ENCODE data around the gene EGFR. TPM values are rescaled to one million over a fixed set of nuclear protein-coding genes. Genes with fewer than 3 reads are reported as not detected.

Gene EGFR
- total RNA-seq, 1 experiment from 2014 or later: 3.1 TPM

DNA sequence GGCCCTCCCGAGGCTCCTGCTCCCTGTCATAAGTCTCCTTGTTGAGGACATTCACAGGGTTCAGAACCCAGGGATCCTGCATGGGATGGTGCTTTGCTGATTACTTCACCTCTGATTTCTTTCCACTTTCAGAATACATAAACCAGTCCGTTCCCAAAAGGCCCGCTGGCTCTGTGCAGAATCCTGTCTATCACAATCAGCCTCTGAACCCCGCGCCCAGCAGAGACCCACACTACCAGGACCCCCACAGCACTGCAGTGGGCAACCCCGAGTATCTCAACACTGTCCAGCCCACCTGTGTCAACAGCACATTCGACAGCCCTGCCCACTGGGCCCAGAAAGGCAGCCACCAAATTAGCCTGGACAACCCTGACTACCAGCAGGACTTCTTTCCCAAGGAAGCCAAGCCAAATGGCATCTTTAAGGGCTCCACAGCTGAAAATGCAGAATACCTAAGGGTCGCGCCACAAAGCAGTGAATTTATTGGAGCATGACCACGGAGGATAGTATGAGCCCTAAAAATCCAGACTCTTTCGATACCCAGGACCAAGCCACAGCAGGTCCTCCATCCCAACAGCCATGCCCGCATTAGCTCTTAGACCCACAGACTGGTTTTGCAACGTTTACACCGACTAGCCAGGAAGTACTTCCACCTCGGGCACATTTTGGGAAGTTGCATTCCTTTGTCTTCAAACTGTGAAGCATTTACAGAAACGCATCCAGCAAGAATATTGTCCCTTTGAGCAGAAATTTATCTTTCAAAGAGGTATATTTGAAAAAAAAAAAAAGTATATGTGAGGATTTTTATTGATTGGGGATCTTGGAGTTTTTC lies 186.5 kb downstream of the EGFR start:
- no peak for DNase-seq
- H3K36me3 ChIP-seq (replicated peaks; ENCODE audit: control insufficient read depth, insufficient read depth, low read length): no peaks in the 10 kb centered on the region; the same call in 1 of the 2 replicates
- H3K4me3 ChIP-seq (ENCODE audit: insufficient read depth, low read depth, low read length): no peak overlapping the region
- no peaks in the 10 kb centered on the region for H3K27me3 ChIP-seq (ENCODE audit: control insufficient read depth, insufficient read depth, low read length)

DNA sequence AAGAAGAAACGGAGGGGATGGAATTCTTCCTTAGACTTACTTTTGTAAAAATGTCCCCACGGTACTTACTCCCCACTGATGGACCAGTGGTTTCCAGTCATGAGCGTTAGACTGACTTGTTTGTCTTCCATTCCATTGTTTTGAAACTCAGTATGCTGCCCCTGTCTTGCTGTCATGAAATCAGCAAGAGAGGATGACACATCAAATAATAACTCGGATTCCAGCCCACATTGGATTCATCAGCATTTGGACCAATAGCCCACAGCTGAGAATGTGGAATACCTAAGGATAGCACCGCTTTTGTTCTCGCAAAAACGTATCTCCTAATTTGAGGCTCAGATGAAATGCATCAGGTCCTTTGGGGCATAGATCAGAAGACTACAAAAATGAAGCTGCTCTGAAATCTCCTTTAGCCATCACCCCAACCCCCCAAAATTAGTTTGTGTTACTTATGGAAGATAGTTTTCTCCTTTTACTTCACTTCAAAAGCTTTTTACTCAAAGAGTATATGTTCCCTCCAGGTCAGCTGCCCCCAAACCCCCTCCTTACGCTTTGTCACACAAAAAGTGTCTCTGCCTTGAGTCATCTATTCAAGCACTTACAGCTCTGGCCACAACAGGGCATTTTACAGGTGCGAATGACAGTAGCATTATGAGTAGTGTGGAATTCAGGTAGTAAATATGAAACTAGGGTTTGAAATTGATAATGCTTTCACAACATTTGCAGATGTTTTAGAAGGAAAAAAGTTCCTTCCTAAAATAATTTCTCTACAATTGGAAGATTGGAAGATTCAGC lies 187.6 kb downstream of the EGFR start:
- no peak overlapping the region for H3K4me3 ChIP-seq (ENCODE audit: insufficient read depth, low read depth, low read length)
- H3K27me3 ChIP-seq (ENCODE audit: control insufficient read depth, insufficient read depth, low read length): no peaks in the 10 kb centered on the region
- no peak for DNase-seq
- no peaks in the 10 kb centered on the region; the same call in 1 of the 2 replicates for H3K36me3 ChIP-seq (replicated peaks; ENCODE audit: control insufficient read depth, insufficient read depth, low read length)

DNA sequence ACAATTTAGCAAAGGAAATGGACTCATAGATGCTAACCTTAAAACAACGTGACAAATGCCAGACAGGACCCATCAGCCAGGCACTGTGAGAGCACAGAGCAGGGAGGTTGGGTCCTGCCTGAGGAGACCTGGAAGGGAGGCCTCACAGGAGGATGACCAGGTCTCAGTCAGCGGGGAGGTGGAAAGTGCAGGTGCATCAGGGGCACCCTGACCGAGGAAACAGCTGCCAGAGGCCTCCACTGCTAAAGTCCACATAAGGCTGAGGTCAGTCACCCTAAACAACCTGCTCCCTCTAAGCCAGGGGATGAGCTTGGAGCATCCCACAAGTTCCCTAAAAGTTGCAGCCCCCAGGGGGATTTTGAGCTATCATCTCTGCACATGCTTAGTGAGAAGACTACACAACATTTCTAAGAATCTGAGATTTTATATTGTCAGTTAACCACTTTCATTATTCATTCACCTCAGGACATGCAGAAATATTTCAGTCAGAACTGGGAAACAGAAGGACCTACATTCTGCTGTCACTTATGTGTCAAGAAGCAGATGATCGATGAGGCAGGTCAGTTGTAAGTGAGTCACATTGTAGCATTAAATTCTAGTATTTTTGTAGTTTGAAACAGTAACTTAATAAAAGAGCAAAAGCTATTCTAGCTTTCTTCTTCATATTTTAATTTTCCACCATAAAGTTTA lies 188.8 kb downstream of the EGFR start:
- Histone ChIP-seq H3K36me3 (replicated peaks; ENCODE audit: control insufficient read depth, insufficient read depth, low read length) (no peaks in the 10 kb centered on the region; the same call in 1 of the 2 replicates), H3K27me3 (ENCODE audit: control insufficient read depth, insufficient read depth, low read length) (no peaks in the 10 kb centered on the region), H3K4me3 (ENCODE audit: insufficient read depth, low read depth, low read length) (no peak overlapping the region)
- no peak for DNase-seq

DNA sequence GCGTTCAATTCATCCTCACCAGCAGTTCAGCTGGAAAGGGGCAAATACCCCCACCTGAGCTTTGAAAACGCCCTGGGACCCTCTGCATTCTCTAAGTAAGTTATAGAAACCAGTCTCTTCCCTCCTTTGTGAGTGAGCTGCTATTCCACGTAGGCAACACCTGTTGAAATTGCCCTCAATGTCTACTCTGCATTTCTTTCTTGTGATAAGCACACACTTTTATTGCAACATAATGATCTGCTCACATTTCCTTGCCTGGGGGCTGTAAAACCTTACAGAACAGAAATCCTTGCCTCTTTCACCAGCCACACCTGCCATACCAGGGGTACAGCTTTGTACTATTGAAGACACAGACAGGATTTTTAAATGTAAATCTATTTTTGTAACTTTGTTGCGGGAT lies 190.5 kb downstream of the EGFR start:
- Histone ChIP-seq H3K27me3 (ENCODE audit: control insufficient read depth, insufficient read depth, low read length) (no peaks in the 10 kb centered on the region), H3K4me3 (ENCODE audit: insufficient read depth, low read depth, low read length) (no peak overlapping the region), H3K36me3 (replicated peaks; ENCODE audit: control insufficient read depth, insufficient read depth, low read length) (no peaks in the 10 kb centered on the region; the same call in 1 of the 2 replicates)
- DNase-seq: no peak

DNA sequence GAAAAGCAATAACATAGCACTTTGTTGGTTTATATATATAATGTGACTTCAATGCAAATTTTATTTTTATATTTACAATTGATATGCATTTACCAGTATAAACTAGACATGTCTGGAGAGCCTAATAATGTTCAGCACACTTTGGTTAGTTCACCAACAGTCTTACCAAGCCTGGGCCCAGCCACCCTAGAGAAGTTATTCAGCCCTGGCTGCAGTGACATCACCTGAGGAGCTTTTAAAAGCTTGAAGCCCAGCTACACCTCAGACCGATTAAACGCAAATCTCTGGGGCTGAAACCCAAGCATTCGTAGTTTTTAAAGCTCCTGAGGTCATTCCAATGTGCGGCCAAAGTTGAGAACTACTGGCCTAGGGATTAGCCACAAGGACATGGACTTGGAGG lies 191.4 kb downstream of the EGFR start:
- Histone ChIP-seq H3K4me3 (ENCODE audit: insufficient read depth, low read depth, low read length) (no peak overlapping the region), H3K27me3 (ENCODE audit: control insufficient read depth, insufficient read depth, low read length) (no peaks in the 10 kb centered on the region), H3K36me3 (replicated peaks; ENCODE audit: control insufficient read depth, insufficient read depth, low read length) (no peaks in the 10 kb centered on the region; the same call in 1 of the 2 replicates)
- DNase-seq: no peak

DNA sequence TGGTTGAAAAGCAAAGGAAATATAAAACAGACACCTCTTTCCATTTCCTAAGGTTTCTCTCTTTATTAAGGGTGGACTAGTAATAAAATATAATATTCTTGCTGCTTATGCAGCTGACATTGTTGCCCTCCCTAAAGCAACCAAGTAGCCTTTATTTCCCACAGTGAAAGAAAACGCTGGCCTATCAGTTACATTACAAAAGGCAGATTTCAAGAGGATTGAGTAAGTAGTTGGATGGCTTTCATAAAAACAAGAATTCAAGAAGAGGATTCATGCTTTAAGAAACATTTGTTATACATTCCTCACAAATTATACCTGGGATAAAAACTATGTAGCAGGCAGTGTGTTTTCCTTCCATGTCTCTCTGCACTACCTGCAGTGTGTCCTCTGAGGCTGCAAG lies 191.9 kb downstream of the EGFR start:
- Histone ChIP-seq H3K4me3 (ENCODE audit: insufficient read depth, low read depth, low read length) (no peak overlapping the region), H3K36me3 (replicated peaks; ENCODE audit: control insufficient read depth, insufficient read depth, low read length) (no peaks in the 10 kb centered on the region; the same call in 1 of the 2 replicates), H3K27me3 (ENCODE audit: control insufficient read depth, insufficient read depth, low read length) (no peaks in the 10 kb centered on the region)
- no peak for DNase-seq

DNA sequence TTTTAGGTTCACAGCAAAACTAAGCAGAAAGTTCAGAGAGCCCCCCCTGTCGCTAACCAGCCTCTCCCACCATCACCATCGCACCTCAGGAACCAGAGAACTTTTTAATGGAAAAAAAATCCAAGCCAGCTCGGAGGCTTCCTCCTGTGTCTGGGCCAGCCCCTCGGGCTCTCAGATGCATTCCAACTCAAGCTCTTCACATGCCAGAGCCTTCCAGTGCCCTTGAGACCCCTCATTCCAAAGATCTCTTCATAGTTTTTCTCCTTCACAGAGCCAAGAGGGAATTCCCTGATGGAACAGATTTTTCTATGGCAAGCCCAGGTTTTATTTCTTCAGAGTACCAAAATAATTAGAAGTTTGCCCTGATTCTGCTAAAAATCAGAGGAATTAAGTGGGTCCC lies 192.9 kb downstream of the EGFR start:
- Histone ChIP-seq H3K27me3 (ENCODE audit: control insufficient read depth, insufficient read depth, low read length) (no peaks in the 10 kb centered on the region), H3K4me3 (ENCODE audit: insufficient read depth, low read depth, low read length) (no peak overlapping the region), H3K36me3 (replicated peaks; ENCODE audit: control insufficient read depth, insufficient read depth, low read length) (no peaks in the 10 kb centered on the region)
- no peak for DNase-seq

DNA sequence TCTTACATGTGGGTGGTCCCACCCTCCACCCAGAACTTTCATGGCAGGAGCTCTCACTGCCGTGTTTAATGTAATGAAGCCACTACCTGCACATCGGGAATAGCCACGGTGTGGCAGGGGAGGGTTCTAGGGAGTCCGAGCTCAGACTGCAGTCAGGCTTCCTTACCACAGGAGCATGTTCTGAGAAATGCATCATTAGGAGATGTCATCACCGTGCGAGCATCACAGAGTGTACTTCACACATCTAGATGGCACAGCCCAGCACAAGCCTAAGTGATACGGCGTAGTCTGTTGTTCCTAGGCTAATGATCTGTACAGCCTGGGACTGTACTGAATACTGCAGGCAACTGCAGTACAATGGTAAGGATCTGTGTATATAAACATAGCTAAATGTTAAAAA lies 193.4 kb downstream of the EGFR start:
- DNase-seq: no peak
- Histone ChIP-seq H3K27me3 (ENCODE audit: control insufficient read depth, insufficient read depth, low read length) (no peaks in the 10 kb centered on the region), H3K4me3 (ENCODE audit: insufficient read depth, low read depth, low read length) (no peak overlapping the region), H3K36me3 (replicated peaks; ENCODE audit: control insufficient read depth, insufficient read depth, low read length) (no peaks in the 10 kb centered on the region)

DNA sequence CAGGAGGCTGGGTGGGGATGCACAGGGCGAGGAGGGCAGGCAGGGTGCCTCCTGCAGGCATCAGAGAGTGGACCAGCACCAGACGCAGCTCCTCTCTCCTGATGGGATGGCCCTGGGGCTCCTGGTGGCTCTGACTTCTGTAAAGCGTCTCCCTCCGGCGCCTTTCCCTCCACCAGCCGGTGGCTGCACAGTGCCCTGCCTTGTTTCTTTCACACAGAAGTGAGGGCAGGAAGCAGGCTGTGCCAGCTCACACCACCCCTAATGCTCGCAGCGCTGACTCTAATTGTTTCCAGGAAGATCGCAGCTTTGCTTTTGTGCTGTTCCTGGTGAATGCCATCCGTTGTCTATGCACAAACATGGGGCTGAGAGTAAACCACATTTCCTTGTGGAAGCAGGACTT lies 194.0 kb downstream of the EGFR start:
- no peak overlapping the region for H3K4me3 ChIP-seq (ENCODE audit: insufficient read depth, low read depth, low read length)
- H3K36me3 ChIP-seq (replicated peaks; ENCODE audit: control insufficient read depth, insufficient read depth, low read length): no peaks in the 10 kb centered on the region
- no peaks in the 10 kb centered on the region for H3K27me3 ChIP-seq (ENCODE audit: control insufficient read depth, insufficient read depth, low read length)
- no peak for DNase-seq

DNA sequence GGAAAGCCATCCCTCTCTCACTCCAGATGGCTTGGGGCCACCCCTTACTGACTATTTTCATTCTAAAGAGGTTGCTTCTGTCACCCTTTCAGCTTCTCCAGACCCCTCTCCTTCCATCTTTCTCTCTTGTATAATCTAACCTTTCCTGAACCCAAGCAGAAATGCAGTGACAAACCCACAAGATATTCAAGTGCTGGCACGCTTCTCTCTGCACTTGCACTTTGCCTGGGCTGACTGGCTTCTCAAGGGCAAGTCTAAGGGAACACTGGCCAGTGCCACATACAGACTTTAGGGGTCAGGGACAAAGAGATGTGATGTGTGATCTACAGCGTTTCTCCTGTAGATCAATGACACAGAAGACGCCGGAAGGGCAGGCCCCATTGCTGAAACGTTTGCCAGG lies 195.9 kb downstream of the EGFR start:
- no peaks in the 10 kb centered on the region for H3K36me3 ChIP-seq (replicated peaks; ENCODE audit: control insufficient read depth, insufficient read depth, low read length)
- H3K27me3 ChIP-seq (ENCODE audit: control insufficient read depth, insufficient read depth, low read length): no peaks in the 10 kb centered on the region
- DNase-seq: no peak
- H3K4me3 ChIP-seq (ENCODE audit: insufficient read depth, low read depth, low read length): no peak overlapping the region

DNA sequence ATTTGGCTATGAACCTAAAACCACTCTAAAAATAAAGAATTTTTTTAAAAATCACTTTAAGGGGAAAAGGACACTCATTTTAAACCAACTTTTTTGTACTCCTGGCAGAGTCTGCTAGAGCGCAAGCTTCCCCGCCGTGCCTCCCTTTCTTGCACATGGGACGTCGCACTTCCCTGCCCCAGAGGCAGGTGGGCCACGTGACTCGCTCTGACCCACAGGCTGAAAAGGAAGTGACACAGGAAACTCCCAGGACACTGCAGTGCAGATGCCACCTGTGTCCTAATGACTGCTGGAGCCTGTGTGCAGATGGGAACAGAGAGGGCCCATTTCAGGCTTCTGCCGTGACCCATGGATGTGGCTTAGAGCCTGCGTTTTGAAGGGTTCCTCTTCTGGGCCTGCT lies 204.2 kb downstream of the EGFR start:
- DNase-seq: no peak

DNA sequence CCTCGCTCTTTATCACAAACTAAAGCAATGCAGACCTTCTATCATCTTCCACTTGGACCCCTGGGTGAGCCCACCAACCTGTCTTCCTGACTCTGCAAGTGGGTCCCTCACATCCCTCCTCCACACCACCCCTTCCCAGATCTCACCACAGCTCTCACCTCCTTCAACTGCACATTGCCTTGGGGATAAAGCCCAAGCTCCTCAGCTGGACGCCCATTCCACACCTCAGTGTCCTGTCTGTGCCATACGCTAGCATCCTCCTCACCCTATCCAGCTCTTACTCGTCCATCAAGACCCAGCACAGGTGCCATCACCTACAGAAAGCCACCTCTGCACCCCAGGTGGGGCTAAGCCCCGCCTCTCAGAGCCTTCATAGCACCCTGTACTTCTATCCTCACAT lies 205.3 kb downstream of the EGFR start:
- no peaks in the 10 kb centered on the region for H3K36me3 ChIP-seq (replicated peaks; ENCODE audit: control insufficient read depth, insufficient read depth, low read length)
- DNase-seq: no peak
- no peak overlapping the region for H3K4me3 ChIP-seq (ENCODE audit: insufficient read depth, low read depth, low read length)
- no peaks in the 10 kb centered on the region for H3K27me3 ChIP-seq (ENCODE audit: control insufficient read depth, insufficient read depth, low read length)

More for the DNA sequence above, 204.2 kb downstream of the EGFR start:
- H3K4me3 ChIP-seq (ENCODE audit: insufficient read depth, low read depth, low read length): no peak overlapping the region
- H3K27me3 ChIP-seq (ENCODE audit: control insufficient read depth, insufficient read depth, low read length): no peaks in the 10 kb centered on the region
- H3K36me3 ChIP-seq (replicated peaks; ENCODE audit: control insufficient read depth, insufficient read depth, low read length): no peaks in the 10 kb centered on the region

DNA sequence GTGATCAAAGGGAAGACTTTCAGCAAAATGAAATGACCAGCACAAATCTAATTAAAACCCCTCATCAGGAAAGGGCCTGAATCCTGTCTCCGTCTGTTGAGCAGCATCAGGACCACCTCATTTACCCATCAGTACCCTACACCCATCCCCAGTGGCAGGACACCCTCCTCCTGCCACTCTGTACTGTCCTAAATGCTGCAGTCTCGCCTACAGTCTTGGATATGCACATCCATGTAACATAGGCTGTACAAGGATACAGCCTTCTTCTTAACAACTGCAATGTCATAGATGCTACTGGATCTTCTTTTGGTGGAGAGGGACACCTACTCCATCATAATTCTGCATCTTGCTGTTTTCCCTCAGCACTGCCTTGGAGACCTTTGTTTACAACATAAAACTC lies 206.0 kb downstream of the EGFR start:
- Histone ChIP-seq H3K4me3 (ENCODE audit: insufficient read depth, low read depth, low read length) (no peak overlapping the region), H3K36me3 (replicated peaks; ENCODE audit: control insufficient read depth, insufficient read depth, low read length) (no peaks in the 10 kb centered on the region), H3K27me3 (ENCODE audit: control insufficient read depth, insufficient read depth, low read length) (no peaks in the 10 kb centered on the region)
- DNase-seq: no peak

DNA sequence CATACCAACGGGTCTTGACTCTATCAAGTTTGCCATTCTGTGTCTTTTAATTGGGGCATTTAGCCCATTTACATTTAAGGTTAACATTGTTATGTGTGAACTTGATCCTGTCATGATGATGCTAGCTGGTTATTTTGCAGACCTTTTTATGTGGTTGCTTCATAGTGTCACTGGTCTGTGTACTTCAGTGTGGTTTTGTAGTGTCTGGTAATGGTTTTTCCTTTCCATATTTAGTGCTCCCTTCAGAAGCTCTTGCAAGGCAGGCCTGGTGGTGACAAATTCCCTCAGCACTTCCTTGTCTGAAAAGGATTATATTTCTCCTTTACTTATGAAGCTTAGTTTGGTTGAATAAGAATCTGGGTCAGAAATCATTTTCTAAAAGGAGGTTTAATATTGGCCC lies 211.2 kb downstream of the EGFR start:
- no peak for DNase-seq
- Histone ChIP-seq H3K36me3 (replicated peaks; ENCODE audit: control insufficient read depth, insufficient read depth, low read length) (no peaks in the 10 kb centered on the region), H3K27me3 (ENCODE audit: control insufficient read depth, insufficient read depth, low read length) (no peaks in the 10 kb centered on the region), H3K4me3 (ENCODE audit: insufficient read depth, low read depth, low read length) (no peak overlapping the region)
